GM18868 (cell line): ENCODE results near the gene FGD1.

Source experiments
- ATAC-seq: cut with Tn5 transposase; IDR thresholded peaks from one replicate; pipeline ENCODE4 v1.9.1; 2021; ENCODE audit warnings: mild to moderate bottlenecking, moderate library complexity; ENCODE audit not compliant: unreplicated experiment

The FGD1 gene

GRCh38 chrX:54407266-54407665 is 88.8 kb downstream of the FGD1 start:
- no peak for ATAC-seq

GRCh38 chrX:54397113-54397512 is 98.9 kb downstream of the FGD1 start:
- no peak for ATAC-seq
